ENCODE data around the gene LAMB4.

DNA sequence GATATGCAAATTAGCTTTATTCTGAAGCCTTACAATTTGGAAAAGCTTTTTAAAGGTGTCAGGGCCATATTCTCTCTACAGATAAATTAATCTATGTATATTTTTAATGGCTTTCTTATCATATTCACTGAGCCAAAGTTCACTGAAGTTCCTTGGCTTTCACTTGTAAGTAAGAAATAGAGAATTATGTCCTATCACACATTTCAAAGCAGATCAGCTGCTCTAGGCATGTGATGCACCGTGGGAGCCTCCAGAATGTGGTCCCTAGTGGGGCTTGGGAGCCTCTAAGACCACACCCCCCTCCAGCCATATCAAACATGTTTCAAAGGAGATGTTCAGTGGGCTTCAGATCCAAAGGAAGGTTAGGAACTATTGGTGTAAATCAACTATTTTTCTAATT, 51.5 kb downstream of the LAMB4 start:
- TF ChIP-seq MAFK (IDR thresholded peaks at IDR 0.05; ENCODE audit: low read depth, low read length) (no peak), CEBPB (IDR thresholded peaks at IDR 0.05; ENCODE audit: low read depth, low read length) (no peak), POLR2A (IDR thresholded peaks at IDR 0.05; ENCODE audit: low read depth, low read length) (no peak), RFX5 (IDR thresholded peaks at IDR 0.05; ENCODE audit: low read depth, low read length) (no peak), MXI1 (IDR thresholded peaks at IDR 0.05; ENCODE audit: borderline replicate concordance, low read depth, low read length) (no peak), NFE2L2 (IDR thresholded peaks at IDR 0.05; ENCODE audit: low read depth, low read length) (no peak), MAZ (IDR thresholded peaks at IDR 0.05; ENCODE audit: borderline replicate concordance, low read depth, low read length) (no peak), RCOR1 (IDR thresholded peaks at IDR 0.05; ENCODE audit: insufficient replicate concordance, low read length) (no peak), RAD21 (IDR thresholded peaks at IDR 0.05; ENCODE audit: low read length) (no peak)
- TF ChIP-seq, protein P1, sequence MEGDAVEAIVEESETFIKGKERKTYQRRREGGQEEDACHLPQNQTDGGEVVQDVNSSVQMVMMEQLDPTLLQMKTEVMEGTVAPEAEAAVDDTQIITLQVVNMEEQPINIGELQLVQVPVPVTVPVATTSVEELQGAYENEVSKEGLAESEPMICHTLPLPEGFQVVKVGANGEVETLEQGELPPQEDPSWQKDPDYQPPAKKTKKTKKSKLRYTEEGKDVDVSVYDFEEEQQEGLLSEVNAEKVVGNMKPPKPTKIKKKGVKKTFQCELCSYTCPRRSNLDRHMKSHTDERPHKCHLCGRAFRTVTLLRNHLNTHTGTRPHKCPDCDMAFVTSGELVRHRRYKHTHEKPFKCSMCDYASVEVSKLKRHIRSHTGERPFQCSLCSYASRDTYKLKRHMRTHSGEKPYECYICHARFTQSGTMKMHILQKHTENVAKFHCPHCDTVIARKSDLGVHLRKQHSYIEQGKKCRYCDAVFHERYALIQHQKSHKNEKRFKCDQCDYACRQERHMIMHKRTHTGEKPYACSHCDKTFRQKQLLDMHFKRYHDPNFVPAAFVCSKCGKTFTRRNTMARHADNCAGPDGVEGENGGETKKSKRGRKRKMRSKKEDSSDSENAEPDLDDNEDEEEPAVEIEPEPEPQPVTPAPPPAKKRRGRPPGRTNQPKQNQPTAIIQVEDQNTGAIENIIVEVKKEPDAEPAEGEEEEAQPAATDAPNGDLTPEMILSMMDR (conservative IDR thresholded peaks at IDR 0.05; ENCODE audit: low read depth, low read length), result no peak
- TF ChIP-seq, protein P2, sequence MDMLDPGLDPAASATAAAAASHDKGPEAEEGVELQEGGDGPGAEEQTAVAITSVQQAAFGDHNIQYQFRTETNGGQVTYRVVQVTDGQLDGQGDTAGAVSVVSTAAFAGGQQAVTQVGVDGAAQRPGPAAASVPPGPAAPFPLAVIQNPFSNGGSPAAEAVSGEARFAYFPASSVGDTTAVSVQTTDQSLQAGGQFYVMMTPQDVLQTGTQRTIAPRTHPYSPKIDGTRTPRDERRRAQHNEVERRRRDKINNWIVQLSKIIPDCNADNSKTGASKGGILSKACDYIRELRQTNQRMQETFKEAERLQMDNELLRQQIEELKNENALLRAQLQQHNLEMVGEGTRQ (IDR thresholded peaks at IDR 0.05; ENCODE audit: low read depth, low read length), result no peak
